Epithelial cell of proximal tubule (primary cell): ENCODE measurements around the gene TCP11L1. TPM values are rescaled to one million over a fixed set of nuclear protein-coding genes. Genes with fewer than 3 reads are reported as not detected.
A peak's percentile ranks its signal among the peaks of the same experiment; 100 is the strongest.
"Not testable (repeated sequence)": the region's sequence is repeated elsewhere in the genome, so short reads cannot be mapped to it uniquely, and the experiment has no call there.

Source experiments
- DNase-seq: peaks from one replicate; pipeline ENCODE4 v3.0.0-alpha.2; 2011; ENCODE audit warnings: low read depth
- H3K4me3 ChIP-seq: 2 replicates; pipeline ENCODE4 v1.5.1; 2011; ENCODE audit warnings: low read depth, mild to moderate bottlenecking, low read length
- CTCF ChIP-seq: conservative IDR thresholded peaks from 2 replicates; pipeline ENCODE4 v1.5.1; 2012; ENCODE audit warnings: low read depth, mild to moderate bottlenecking, low read length
- total RNA-seq: library from RNA; depleted of rRNA; stranded (reverse); fragments of >200 nt; gene quantifications from 2 replicates; pipeline ENCODE4 v1.2.3, GENCODE V29; 2015

Gene TCP11L1
- total RNA-seq, 1 donor from 2014 or later: 15.2 TPM

- no peak for TF ChIP-seq CTCF
- no peak overlapping the region for H3K4me3 ChIP-seq
- no peak for DNase-seq
Measured at GRCh38 chr11:33086017-33086416, 46.6 kb downstream of the TCP11L1 start.

GRCh38 chr11:33089776-33090175, 50.4 kb downstream of the TCP11L1 start:
- TF ChIP-seq CTCF: no peak
- DNase-seq: no peak
- no peak overlapping the region for H3K4me3 ChIP-seq

- no peak overlapping the region for H3K4me3 ChIP-seq
- TF ChIP-seq CTCF: no peak
- DNase-seq: no peak
Measured at GRCh38 chr11:33094157-33094556, 54.8 kb downstream of the TCP11L1 start.

GRCh38 chr11:33103836-33104235, 64.5 kb downstream of the TCP11L1 start:
- TF ChIP-seq CTCF: no peak
- DNase-seq: no peak
- no peak overlapping the region for H3K4me3 ChIP-seq

GRCh38 chr11:33109294-33109895, 70.0 kb downstream of the TCP11L1 start:
- H3K4me3 ChIP-seq: no peak overlapping the region
- TF ChIP-seq CTCF: no peak
- DNase-seq: no peak

GRCh38 chr11:33110083-33110482, 70.7 kb downstream of the TCP11L1 start:
- no peak for TF ChIP-seq CTCF
- H3K4me3 ChIP-seq: no peak overlapping the region
- no peak for DNase-seq

GRCh38 chr11:33116535-33116934, 77.2 kb downstream of the TCP11L1 start:
- peak; percentile 16 for DNase-seq
- no peak for TF ChIP-seq CTCF
- H3K4me3 ChIP-seq: no peak overlapping the region

GRCh38 chr11:33122696-33123095, 83.3 kb downstream of the TCP11L1 start:
- not testable (repeated sequence) for DNase-seq, H3K4me3 ChIP-seq
